ENCODE results near the gene SAMD13.

SAMD13 gene

GRCh38 chr1:84370831-84371394 is 69.4 kb downstream of the SAMD13 start:
- DNase-seq (ENCODE audit: low read depth in 2 of 2), result no peak

DNA sequence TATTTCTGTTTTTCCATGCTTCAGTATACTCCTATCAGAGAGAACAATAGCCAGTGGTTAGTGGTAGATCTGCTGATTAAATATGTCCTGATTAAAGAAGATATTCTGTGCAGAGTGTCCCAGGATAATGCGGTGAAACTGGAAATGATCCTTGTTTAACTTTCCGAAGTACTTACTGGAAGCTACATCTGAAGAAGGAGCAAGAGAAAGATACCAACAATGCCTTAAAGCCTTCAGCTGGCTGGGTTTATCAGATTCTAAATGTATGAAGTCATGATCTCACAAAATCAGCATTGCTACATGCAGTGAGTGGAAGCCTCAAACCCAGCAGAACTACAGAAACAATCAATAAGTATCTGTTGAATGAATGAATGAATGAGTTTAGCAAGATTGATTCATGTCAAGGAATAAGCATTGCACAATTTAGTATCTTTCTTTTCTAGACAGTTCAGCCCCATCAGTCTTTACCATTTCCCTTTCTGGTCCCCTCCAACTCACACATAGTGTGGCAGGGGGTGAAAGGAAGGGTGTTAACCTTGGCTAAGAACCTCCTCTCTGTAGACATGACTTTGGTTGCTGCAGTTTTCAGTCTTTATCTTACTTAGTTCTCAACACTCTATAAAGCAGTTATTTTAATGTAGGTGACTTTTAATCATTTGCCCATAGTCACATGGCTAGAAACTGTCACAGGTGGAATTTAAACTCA is 72.1 kb downstream of the SAMD13 start:
- no peak for DNase-seq (ENCODE audit: low read depth in 2 of 2)

DNA sequence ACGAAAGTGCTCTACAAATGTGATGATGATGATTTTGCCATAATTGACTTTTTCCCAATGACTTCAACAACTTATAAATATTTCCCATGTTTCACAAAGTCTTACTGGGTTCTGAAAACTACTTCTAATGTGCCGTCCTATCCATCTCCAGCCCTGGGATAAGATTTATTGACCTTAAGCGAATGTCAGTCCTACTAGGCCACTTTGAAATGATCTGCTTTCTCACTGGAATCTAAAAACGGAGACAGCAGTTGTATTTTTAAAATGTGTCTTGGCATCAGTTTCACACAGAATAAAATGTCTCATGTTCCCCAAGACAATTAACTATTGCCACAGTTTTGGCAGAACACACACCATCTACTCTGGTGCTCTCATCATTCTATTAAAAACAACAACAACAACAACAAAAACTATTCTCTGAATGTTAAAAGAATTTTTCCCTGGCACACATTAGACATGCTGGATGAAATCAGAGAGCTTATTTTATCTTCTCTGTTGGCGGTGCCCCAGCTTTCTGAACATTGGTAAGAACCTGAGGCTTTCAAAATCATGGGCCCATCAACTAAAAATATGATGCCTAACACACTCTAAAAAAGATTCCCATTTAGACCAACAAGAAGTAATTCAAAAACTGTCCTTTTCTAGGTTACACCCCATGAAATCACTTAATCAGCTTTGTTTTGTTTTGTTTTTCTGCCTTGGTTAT is 73.6 kb downstream of the SAMD13 start:
- DNase-seq (ENCODE audit: low read depth in 2 of 2), result no peak

DNA sequence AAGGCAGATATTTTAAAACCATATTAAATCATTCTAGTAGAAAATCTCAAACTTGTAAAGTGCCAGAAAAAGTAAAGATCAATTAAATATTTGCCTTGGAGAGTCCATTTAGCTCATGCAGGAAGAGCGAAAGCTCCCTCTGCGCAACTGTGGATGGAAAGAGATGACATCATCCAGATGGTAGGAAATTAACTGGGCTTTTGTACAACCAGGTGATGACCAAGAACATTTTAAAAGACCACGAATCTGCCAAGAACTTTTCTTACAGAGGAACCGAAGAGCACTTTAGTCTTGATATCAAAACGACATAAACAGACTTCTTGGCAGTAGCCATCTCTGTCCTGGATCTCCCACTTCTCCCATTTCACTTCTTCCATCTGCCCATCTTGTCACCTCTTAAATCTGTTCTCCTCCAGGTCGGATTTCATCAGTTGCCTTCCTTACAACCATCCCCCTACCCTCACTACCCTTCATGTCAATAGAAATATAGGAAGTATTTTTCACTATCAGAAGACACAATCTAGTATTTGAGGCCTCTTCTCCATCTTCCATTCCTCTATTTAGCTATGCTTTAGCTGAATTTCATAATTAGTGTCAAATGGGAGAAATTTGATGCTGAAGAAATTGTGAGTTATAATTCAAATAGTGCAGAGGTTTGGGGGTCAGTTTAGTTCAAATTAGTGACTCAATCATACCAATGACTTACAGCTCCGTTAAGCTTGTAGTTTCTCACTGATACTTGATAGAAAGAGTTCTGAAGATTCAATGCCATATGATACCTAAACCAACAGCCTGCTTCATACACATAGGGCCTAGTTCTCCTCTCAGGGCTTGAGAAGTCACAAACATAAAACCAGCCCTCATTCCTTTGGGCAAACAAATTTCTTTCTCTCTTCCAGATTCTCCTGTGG is 74.7 kb downstream of the SAMD13 start:
- DNase-seq (ENCODE audit: low read depth in 2 of 2), result no peak

- no peak for DNase-seq (ENCODE audit: low read depth in 2 of 2)
Observed at GRCh38 chr1:84377480-84378095, 76.1 kb downstream of the SAMD13 start.

DNA sequence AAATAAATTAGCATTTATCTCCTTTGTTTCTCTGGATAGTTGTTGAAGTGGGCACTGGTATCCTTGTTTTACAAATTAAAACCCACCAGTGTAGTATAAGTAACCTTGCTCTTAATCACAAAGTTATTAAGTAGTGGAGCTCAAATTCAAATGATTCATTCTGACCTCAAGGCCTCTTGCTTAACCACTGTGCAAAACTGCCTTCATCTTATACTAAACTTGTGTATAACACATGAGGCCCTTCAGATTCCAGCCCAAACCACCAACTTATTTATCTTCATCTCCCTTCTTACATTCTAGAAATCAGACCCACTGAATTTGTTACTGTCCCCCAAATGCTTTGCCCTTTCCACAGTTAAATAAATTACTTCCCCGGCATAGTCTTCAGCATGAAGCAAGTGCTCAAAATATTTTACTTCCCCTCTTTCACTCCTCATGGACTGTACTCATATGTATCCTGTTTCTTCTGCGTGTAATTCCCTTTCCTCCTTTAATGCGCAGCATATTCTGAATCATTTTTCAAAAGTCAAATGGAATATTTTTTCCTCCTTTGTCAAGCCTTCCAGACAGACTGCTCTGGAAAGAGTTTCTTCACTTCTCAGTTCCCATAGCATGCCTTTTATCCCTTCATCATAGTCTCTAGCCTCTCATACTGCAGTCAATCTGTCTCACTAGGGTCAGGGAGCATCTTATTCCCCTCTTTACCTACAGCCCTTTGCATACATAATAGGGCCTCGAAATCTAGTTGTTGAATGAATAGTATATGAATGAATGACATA is 77.8 kb downstream of the SAMD13 start:
- no peak for DNase-seq (ENCODE audit: low read depth in 2 of 2)

GRCh38 chr1:84379917-84380180 is 78.3 kb downstream of the SAMD13 start:
- no peak for DNase-seq (ENCODE audit: low read depth in 2 of 2)

DNA sequence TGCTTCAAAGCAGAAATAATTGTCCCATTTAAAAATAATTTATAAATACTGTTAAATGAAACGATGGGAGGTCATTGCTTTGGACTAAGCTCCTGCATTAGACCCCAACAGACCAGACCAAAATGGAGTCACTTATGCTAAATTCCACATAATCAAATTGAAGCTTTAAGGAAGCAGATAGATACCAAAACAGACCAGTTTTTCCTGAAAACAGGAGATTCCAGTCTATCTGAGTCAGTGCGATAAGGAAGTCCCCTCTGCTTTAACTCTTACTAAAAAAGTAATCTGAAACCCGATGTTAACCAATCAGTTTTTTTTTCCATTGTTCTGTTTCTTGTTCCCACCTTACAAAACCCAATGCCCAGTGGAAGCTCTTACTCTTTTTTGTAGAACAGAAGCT is 80.6 kb downstream of the SAMD13 start:
- no peak for DNase-seq (ENCODE audit: low read depth in 2 of 2)

DNA sequence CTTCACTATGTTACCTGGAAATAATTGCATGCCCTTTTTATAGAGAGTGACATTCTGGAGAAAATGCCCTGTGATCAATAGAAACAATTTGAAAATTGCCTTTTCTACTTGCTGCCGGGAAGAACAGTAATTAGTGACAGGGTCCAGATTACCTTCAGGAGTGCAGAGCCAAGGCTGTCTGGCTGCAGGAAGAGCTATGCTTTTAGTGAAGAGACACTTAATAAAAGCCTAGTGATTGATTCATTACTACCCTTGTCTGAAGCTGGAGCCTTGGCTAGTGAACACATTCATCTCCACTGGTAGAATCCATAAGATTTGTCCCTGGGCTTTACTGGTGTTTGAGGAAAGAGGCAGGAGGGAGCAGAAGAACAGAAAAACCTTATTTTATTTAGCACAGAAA is 83.8 kb downstream of the SAMD13 start:
- DNase-seq (ENCODE audit: low read depth in 2 of 2), result no peak

DNA sequence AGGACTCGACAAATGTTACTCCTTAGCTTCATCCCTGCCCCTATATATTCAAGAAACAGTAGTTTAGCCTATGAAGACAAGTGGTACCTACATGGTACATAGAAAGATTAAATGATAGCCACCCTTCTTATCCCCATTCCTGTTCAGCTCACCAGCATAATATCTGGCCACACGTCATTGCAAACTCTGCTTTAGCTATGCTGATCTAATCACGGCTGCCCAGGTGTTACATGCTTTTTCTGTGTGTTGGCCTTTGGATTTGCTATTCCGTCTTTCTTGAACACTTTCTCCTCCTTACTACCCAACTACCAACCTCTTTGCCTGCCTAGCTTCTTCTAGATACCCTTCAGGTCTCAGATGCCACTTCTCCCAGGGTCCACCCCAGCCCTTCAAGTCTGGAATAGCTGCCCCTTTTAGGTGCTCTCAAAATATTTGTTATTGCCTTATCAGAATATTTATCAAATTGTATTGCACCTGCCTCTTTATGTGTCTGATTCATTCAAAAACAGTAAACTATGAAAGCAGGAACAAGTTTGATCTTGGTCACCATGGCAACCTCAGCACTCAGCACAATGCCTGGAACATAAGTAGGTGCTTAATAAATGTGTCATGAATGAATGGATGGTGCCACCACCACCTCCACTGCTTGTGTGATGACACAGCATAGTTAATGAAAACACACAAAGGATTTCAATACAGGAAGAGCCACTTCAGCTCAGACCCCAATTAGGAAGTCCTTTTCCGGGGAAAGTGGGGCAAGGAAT is 85.4 kb downstream of the SAMD13 start:
- no peak for DNase-seq (ENCODE audit: low read depth in 2 of 2)

GRCh38 chr1:84387480-84388163 is 86.1 kb downstream of the SAMD13 start:
- no peak for DNase-seq (ENCODE audit: low read depth in 2 of 2)

DNA sequence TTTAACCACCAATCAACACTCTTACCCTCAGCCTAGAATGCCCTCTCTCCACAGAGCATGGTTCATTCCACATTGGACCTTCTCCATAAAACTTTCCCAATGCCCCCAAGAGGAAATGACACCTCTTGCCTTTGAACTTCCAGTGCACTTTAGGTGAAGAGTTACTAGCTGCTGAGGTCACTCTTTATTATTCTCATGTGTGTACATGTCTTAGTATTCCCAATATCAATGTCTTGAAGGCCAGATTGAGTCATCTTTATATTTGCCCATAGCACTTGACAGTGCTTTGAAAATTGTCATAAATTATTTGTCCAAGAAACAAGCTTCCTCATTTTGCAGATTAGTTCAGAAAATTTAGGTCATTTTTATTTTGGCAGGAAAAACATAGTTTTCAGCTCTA is 88.7 kb downstream of the SAMD13 start:
- no peak for DNase-seq (ENCODE audit: low read depth in 2 of 2)

GRCh38 chr1:84398175-84399155 is 97.0 kb downstream of the SAMD13 start, which contains the start of gene DNASE2B:
DNASE2B (plus strand) TSS chr1:84398484; CDS start chr1:84398565, 81 bp downstream.
- no peak for DNase-seq (ENCODE audit: low read depth in 2 of 2)

All from stimulated activated CD4-positive, alpha-beta T cell treated with anti-CD3 and anti-CD28 coated beads, Interleukin-1b, Interleukin-23, amount 100 ng/mL, for 1 hour (primary cell).